ENCODE data around the gene LIN7B. TPM values are rescaled to one million over a fixed set of nuclear protein-coding genes. Genes with fewer than 3 reads are reported as not detected.

LIN7B gene
- total and polyA plus RNA-seq, 9 of the 15 experiments (the other 6 are each of a cell fraction or from before 2014, with no cell fraction given) = 0.89 to 15.7 (median 4.0) TPM

- TF ChIP-seq MIER1 (IDR thresholded peaks at IDR 0.05; ENCODE audit: low read depth) = no peak
- no peak for TF ChIP-seq NFXL1 (CRISPR knock-in tag; IDR thresholded peaks at IDR 0.05)
- no peak for TF ChIP-seq RBM39 (optimal IDR thresholded peaks at IDR 0.05; ENCODE audit: low read depth, low read length)
- TF ChIP-seq CBX3 (IDR thresholded peaks at IDR 0.05; ENCODE audit: borderline replicate concordance in 1 of 2, low read length in 2 of 2) = peak in 1 of 2 experiments; percentile 32; a peak in 1 of 3 replicates
- peak; percentile 46; the same call in 1 of the 2 replicates for TF ChIP-seq POLR2G (IDR thresholded peaks at IDR 0.05; ENCODE audit: low read depth, low read length)
- TF ChIP-seq ZNF655 (CRISPR knock-in tag; IDR thresholded peaks at IDR 0.05) = no peak
- no peak for TF ChIP-seq ZBTB40 (IDR thresholded peaks at IDR 0.05)
- no peak for TF ChIP-seq ZBTB40 (CRISPR knock-in tag; IDR thresholded peaks at IDR 0.05)
- TF ChIP-seq ZNF41 (CRISPR knock-in tag; conservative IDR thresholded peaks at IDR 0.05) = no peak
- peak; percentile 56 for TF ChIP-seq PCBP1 (IDR thresholded peaks at IDR 0.05; ENCODE audit: low read depth, low read length, poor library complexity, severe bottlenecking)
- TF ChIP-seq MAX (CRISPR knock-in tag; IDR thresholded peaks at IDR 0.05) = 0 out of 2 replicates have a peak, but pooled peaks have one; percentile 35
- TF ChIP-seq CXXC5 (CRISPR knock-in tag; IDR thresholded peaks at IDR 0.05) = peak; percentile 28; the same call in 1 of the 2 replicates
- TF ChIP-seq BACH1 (tag; IDR thresholded peaks at IDR 0.05) = no peak
- no peak for TF ChIP-seq JUNB (CRISPR knock-in tag; conservative IDR thresholded peaks at IDR 0.05)
- no peak for TF ChIP-seq DIDO1 (tag; IDR thresholded peaks at IDR 0.05; ENCODE audit: low read depth)
- TF ChIP-seq BHLHE40 (IDR thresholded peaks at IDR 0.05; ENCODE audit: low read length) = peak; percentile 66
- TF ChIP-seq GABPA (tag; conservative IDR thresholded peaks at IDR 0.05; ENCODE audit: low read depth) = no peak
Measured at GRCh38 chr19:49071860-49072547, 42.2 kb upstream of the LIN7B start (continued).
